NCI-H2107 (cell line): ENCODE measurements around the gene IQCH.

Source experiments
- DNase-seq: peaks from one replicate; lab custom pipeline; 2025; lab: John Stamatoyannopoulos, UW

Gene IQCH

GRCh38 chr15:67537771-67538170 is 283.2 kb downstream of the IQCH start:
- DNase-seq: no peak

- DNase-seq: peak; percentile 37
These were observed 288.1 kb downstream of the IQCH start, which contains the start of gene MAP2K5 for GRCh38 chr15:67542420-67543347. Gene MAP2K5 (plus strand): TSS chr15:67542703. CDS start chr15:67543336, 633 bp downstream.

GRCh38 chr15:67543348-67543718 is 288.7 kb downstream of the IQCH start:
- no peak for DNase-seq

- DNase-seq: no peak
These were observed 289.9 kb downstream of the IQCH start for GRCh38 chr15:67544475-67544874.

GRCh38 chr15:67545864-67546263 is 291.3 kb downstream of the IQCH start:
- DNase-seq: no peak

GRCh38 chr15:67547064-67547463 is 292.5 kb downstream of the IQCH start:
- DNase-seq: no peak

- no peak for DNase-seq
These were observed 293.2 kb downstream of the IQCH start for GRCh38 chr15:67547836-67548235.

GRCh38 chr15:67548236-67548852 is 293.8 kb downstream of the IQCH start:
- DNase-seq: no peak

GRCh38 chr15:67548862-67549651 is 294.5 kb downstream of the IQCH start:
- DNase-seq: peak; percentile 44

- DNase-seq: no peak
These were observed 295.1 kb downstream of the IQCH start for GRCh38 chr15:67549736-67550135.

- DNase-seq: no peak
These were observed 295.9 kb downstream of the IQCH start for GRCh38 chr15:67550522-67550921.

- DNase-seq: no peak
These were observed 296.7 kb downstream of the IQCH start for GRCh38 chr15:67551207-67551743.
